GM04504 (cell line): ENCODE results near the gene SKA2.
"Not testable (repeated sequence)": the region's sequence is repeated elsewhere in the genome, so short reads cannot be mapped to it uniquely, and the experiment has no call there.

Experiments used
- DNase-seq: peaks from one replicate; pipeline ENCODE4 v3.0.0-alpha.2; 2012; ENCODE audit warnings: low read depth

Gene SKA2

GRCh38 chr17:59097876-59098275 is 57.1 kb downstream of the SKA2 start:
- no peak for DNase-seq

- no peak for DNase-seq
These were observed 60.0 kb downstream of the SKA2 start for GRCh38 chr17:59094861-59095530.

- DNase-seq: peak; percentile 94
These were observed 61.2 kb downstream of the SKA2 start for GRCh38 chr17:59093702-59094231.

GRCh38 chr17:59093145-59093701 is 61.8 kb downstream of the SKA2 start:
- DNase-seq: no peak

- not testable (repeated sequence) for DNase-seq
These were observed 64.4 kb downstream of the SKA2 start for GRCh38 chr17:59090593-59090992.

GRCh38 chr17:59084154-59084553 is 70.8 kb downstream of the SKA2 start:
- no peak for DNase-seq

GRCh38 chr17:59074494-59074893 is 80.5 kb downstream of the SKA2 start:
- peak; percentile 19 for DNase-seq

GRCh38 chr17:59073972-59074371 is 81.0 kb downstream of the SKA2 start:
- DNase-seq: no peak

- DNase-seq: no peak
These were observed 85.1 kb downstream of the SKA2 start for GRCh38 chr17:59069856-59070255.

- no peak for DNase-seq
These were observed 87.2 kb downstream of the SKA2 start for GRCh38 chr17:59067756-59068155.

- DNase-seq: no peak
These were observed 87.6 kb downstream of the SKA2 start for GRCh38 chr17:59067340-59067739.

GRCh38 chr17:59062509-59062908 is 92.5 kb downstream of the SKA2 start:
- DNase-seq: no peak
